Activated CD4-positive, alpha-beta T cell treated with anti-CD3 and anti-CD28 coated beads, Interleukin-2, Interleukin-4, amounts not matched to agents 100 ng/mL and 50 ng/mL, durations not matched to agents 16 hours and 8 hours (primary cell): ENCODE measurements around the gene RPN2.

Source experiments
- DNase-seq: peaks from one replicate; pipeline ENCODE4 v3.0.0-alpha.2; 2020; ENCODE audit warnings: low spot score

Gene RPN2

GRCh38 chr20:37243076-37243936 lies 64.2 kb downstream of the RPN2 start:
- no peak for DNase-seq

- no peak for DNase-seq
Measured at GRCh38 chr20:37243937-37244571, 64.9 kb downstream of the RPN2 start.

- no peak for DNase-seq
Measured at GRCh38 chr20:37244572-37244957, 65.4 kb downstream of the RPN2 start.

GRCh38 chr20:37245216-37246150 lies 66.4 kb downstream of the RPN2 start:
- no peak for DNase-seq

- no peak for DNase-seq
Measured at GRCh38 chr20:37246736-37247135, 67.6 kb downstream of the RPN2 start.

GRCh38 chr20:37247547-37247946 lies 68.4 kb downstream of the RPN2 start:
- DNase-seq, result no peak

- DNase-seq, result no peak
Measured at GRCh38 chr20:37249304-37249703, 70.2 kb downstream of the RPN2 start.

GRCh38 chr20:37251825-37252477 lies 72.8 kb downstream of the RPN2 start:
- no peak for DNase-seq

GRCh38 chr20:37253087-37253486 lies 74.0 kb downstream of the RPN2 start:
- no peak for DNase-seq

- DNase-seq, result no peak
Measured at GRCh38 chr20:37254114-37254878, 75.2 kb downstream of the RPN2 start.

- no peak for DNase-seq
Measured at GRCh38 chr20:37256286-37256685, 77.2 kb downstream of the RPN2 start.

GRCh38 chr20:37257530-37257929 lies 78.4 kb downstream of the RPN2 start:
- no peak for DNase-seq

- no peak for DNase-seq
Measured at GRCh38 chr20:37257988-37258387, 78.9 kb downstream of the RPN2 start.

GRCh38 chr20:37259031-37259430 lies 79.9 kb downstream of the RPN2 start:
- DNase-seq, result no peak

- no peak for DNase-seq
Measured at GRCh38 chr20:37259865-37260264, 80.7 kb downstream of the RPN2 start.

- DNase-seq, result no peak
Measured at GRCh38 chr20:37260923-37261322, 81.8 kb downstream of the RPN2 start.

- no peak for DNase-seq
Measured at GRCh38 chr20:37261714-37262113, 82.6 kb downstream of the RPN2 start, which contains the start of gene GHRH. GHRH (minus strand) TSS chr20:37261814; CDS start chr20:37256889, 4,925 bp downstream.

- DNase-seq, result no peak
Measured at GRCh38 chr20:37262505-37262904, 83.4 kb downstream of the RPN2 start.

GRCh38 chr20:37263686-37264085 lies 84.6 kb downstream of the RPN2 start:
- DNase-seq, result no peak

GRCh38 chr20:37265152-37265551 lies 86.0 kb downstream of the RPN2 start:
- peak; percentile 27 for DNase-seq
